Testis (tissue), 2 donors: Measurements from ENCODE around the gene REEP2.

ENCODE experiments used
- POLR2A ChIP-seq: fragments of 450-650 bp; IDR thresholded peaks from one replicate; pipeline ENCODE4 v1.6.1; 2017; ENCODE audit warnings: antibody characterized with exemption, mild to moderate bottlenecking, moderate library complexity
- TF ChIP-seq, protein P1 (sequence below), 3 experiments: fragments of 450-650 bp in 2 of 3; fragments of 200-600 bp in 1 of 3; sonication (generic) in 1 of 3; IDR thresholded peaks; one replicate each; pipeline ENCODE4 v1.5.1; 2016 to 2019; ENCODE audit warnings: antibody characterized with exemption in 3 of 3, mild to moderate bottlenecking in 2 of 3, moderate library complexity in 1 of 3

DNA sequence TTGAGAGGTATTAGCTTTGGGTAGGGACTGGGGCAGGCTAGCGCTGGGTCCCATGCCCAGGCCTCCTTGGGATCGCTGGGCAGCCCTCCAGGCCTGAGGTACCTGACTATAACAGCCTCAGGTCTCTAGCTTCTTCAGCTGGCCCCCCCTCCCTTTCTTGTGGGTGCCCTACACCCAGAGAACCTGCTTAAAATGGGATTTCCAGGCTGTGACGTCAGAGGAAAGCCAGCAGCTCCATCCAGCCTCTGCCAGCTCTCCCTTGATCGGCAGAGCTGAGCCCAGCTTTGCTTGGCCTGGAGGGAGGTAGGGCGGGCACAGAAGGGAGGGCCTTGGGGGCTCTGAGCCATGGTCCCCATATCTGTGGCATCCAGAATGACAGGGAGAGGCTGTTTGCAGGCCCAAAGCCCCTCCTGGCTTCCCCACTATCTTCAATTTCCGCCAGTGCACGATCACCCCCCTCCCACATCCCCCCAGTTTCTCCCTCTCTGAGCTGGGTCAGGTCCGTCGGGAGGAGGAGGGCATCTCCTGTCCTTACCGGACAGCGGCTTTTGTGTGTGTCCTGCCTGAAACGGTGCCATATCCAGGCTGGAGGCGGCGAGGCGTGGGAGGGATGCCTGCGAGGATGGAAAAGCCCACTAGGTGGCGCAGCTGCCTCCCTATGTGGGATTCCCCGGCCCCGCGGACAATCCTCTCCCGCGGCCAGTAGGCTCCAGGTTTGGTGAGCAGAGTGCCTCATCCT lies 10.8 kb downstream of the REEP2 start:
- TF ChIP-seq, protein P1, sequence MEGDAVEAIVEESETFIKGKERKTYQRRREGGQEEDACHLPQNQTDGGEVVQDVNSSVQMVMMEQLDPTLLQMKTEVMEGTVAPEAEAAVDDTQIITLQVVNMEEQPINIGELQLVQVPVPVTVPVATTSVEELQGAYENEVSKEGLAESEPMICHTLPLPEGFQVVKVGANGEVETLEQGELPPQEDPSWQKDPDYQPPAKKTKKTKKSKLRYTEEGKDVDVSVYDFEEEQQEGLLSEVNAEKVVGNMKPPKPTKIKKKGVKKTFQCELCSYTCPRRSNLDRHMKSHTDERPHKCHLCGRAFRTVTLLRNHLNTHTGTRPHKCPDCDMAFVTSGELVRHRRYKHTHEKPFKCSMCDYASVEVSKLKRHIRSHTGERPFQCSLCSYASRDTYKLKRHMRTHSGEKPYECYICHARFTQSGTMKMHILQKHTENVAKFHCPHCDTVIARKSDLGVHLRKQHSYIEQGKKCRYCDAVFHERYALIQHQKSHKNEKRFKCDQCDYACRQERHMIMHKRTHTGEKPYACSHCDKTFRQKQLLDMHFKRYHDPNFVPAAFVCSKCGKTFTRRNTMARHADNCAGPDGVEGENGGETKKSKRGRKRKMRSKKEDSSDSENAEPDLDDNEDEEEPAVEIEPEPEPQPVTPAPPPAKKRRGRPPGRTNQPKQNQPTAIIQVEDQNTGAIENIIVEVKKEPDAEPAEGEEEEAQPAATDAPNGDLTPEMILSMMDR (IDR thresholded peaks at IDR 0.05), result peak; percentile 94 to 95 (median 94)
- no peak for TF ChIP-seq POLR2A
